A549 treated with Mapracorat at 1 μM for 4 hours (cell line): ENCODE results near the gene HLX. TPM values are rescaled to one million over a fixed set of nuclear protein-coding genes. Genes with fewer than 3 reads are reported as not detected.

Source experiments
- total RNA-seq: library from RNA; stranded (reverse); fragments of 200-300 nt; extraction: Qiagen RNA extraction; gene quantifications from 5 replicates; pipeline ENCODE4 v1.2.3, GENCODE V29; 2022

Gene HLX, protein sequence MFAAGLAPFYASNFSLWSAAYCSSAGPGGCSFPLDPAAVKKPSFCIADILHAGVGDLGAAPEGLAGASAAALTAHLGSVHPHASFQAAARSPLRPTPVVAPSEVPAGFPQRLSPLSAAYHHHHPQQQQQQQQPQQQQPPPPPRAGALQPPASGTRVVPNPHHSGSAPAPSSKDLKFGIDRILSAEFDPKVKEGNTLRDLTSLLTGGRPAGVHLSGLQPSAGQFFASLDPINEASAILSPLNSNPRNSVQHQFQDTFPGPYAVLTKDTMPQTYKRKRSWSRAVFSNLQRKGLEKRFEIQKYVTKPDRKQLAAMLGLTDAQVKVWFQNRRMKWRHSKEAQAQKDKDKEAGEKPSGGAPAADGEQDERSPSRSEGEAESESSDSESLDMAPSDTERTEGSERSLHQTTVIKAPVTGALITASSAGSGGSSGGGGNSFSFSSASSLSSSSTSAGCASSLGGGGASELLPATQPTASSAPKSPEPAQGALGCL
- 3.2 to 4.2 TPM (median 3.6 TPM) in 5 replicates for total RNA-seq

DNA sequence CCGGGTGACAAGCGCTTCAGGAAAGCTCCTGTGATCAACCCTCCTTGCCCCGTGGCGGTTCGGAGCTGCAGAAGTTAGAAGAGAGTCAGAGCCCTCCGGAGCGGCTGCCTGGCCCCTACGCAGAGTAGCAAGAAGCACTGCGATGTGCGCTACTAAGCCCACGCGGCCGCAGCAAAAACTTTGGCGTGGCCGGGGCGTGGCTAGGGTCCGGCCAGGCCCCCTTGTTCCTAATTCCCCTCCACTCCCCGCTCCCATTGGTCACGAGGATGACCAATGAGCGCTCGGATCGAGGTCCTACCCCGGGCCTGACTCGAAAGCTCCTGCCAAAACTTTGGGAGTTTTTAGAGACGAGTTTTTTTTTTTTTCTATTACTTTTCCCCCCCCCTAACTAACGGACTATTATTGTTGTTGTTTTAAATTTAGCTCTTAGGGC, at the start of gene HLX:
Gene HLX (plus strand): TSS at position 368 of the 433 bp plus-strand sequence. CDS start 415 bp downstream, outside the sequence.

Other genes with a start within 250 kb of the HLX start
- 4.7 to 6.8 TPM (median 5.9 TPM) in 5 replicates for gene C1orf115, start 189.1 kb upstream of the HLX start, total RNA-seq
- 9.7 to 13.4 TPM (median 12.8 TPM) in 5 replicates for gene MTARC2, start 131.1 kb upstream of the HLX start, total RNA-seq
- gene MTARC1, start 92.5 kb upstream of the HLX start, total RNA-seq: 8.0 to 9.4 TPM (median 9.0 TPM) in 5 replicates